Spleen (tissue), 11 donors: ENCODE data around the gene RASSF5. TPM values are rescaled to one million over a fixed set of nuclear protein-coding genes. Genes with fewer than 3 reads are reported as not detected.
A peak's percentile ranks its signal among the peaks of the same experiment; 100 is the strongest.

Source experiments
- DNase-seq: peaks from one replicate; pipeline ENCODE4 v3.0.0-alpha.2; 2020
- H3K27ac ChIP-seq, 8 donors: fragments of 200-600 bp; sonication (generic) in 7 of 8; 1 replicate in 4 of 8; 2 replicates in 4 of 8; pipeline versions ENCODE4 v1.5.0 to v1.8.0; 2016 to 2021; ENCODE audit warnings: inconsistent platforms in 4 of 8, mild to moderate bottlenecking in 4 of 8, moderate library complexity in 1 of 8
- H3K27me3 ChIP-seq, 7 donors: fragments of 200-600 bp; sonication (generic) in 6 of 7; replicated peaks in 1 of 7; 1 replicate in 4 of 7; 2 replicates in 3 of 7; pipeline versions ENCODE4 v1.5.0 to v1.8.0; 2016 to 2021; ENCODE audit warnings: inconsistent platforms in 3 of 7, mild to moderate bottlenecking in 1 of 7
- H3K36me3 ChIP-seq, 6 donors: fragments of 200-600 bp; sonication (generic) in 5 of 6; 1 replicate in 4 of 6; 2 replicates in 2 of 6; pipeline versions ENCODE4 v1.5.0 to v1.8.0; 2016 to 2021; ENCODE audit warnings: inconsistent platforms in 2 of 6
- H3K4me1 ChIP-seq, 6 donors: fragments of 200-600 bp; sonication (generic) in 5 of 6; 1 replicate in 3 of 6; 2 replicates in 3 of 6; pipeline versions ENCODE4 v1.5.0 to v1.8.0; 2016 to 2021; ENCODE audit warnings: inconsistent platforms in 3 of 6
- H3K4me3 ChIP-seq, 8 donors: fragments of 200-600 bp; sonication (generic) in 7 of 8; 1 replicate in 4 of 8; 2 replicates in 4 of 8; pipeline versions ENCODE4 v1.5.0 to v1.8.0; 2016 to 2021; ENCODE audit warnings: inconsistent platforms in 4 of 8, mild to moderate bottlenecking in 4 of 8, moderate library complexity in 2 of 8
- H3K9me3 ChIP-seq, 8 donors: fragments of 200-600 bp; sonication (generic) in 7 of 8; 1 replicate in 4 of 8; 2 replicates in 4 of 8; pipeline versions ENCODE4 v1.5.0 to v1.8.0; 2016 to 2021; ENCODE audit warnings: inconsistent platforms in 4 of 8
- CTCF ChIP-seq, 11 experiments: fragments of 200-600 bp in 7 of 11; fragments of 450-650 bp in 4 of 11; sonication (generic) in 4 of 11; IDR thresholded peaks in 8 of 11; conservative IDR thresholded peaks in 3 of 11; 1 replicate in 7 of 11; 2 replicates in 4 of 11; pipeline versions ENCODE4 v1.4.0 to v1.8.0; 2016 to 2021; ENCODE audit warnings: antibody characterized with exemption in 11 of 11, inconsistent platforms in 4 of 11, mild to moderate bottlenecking in 1 of 11
- POLR2A ChIP-seq, 3 donors: fragments of 450-650 bp; IDR thresholded peaks; one replicate each; pipeline ENCODE4 v1.5.1; 2017; ENCODE audit warnings: antibody characterized with exemption in 3 of 3, mild to moderate bottlenecking in 1 of 3
- POLR2AphosphoS5 ChIP-seq, 3 donors: sonication (generic); formaldehyde crosslinking; IDR thresholded peaks; one replicate each; pipeline ENCODE4 v1.5.1; 2017; ENCODE audit warnings: antibody characterized with exemption in 3 of 3
- WGBS, 5 donors: extraction: QIAGEN DNeasy Blood & Tissue Kit in 3 of 5; methylation state at CpG; one replicate each; pipeline versions ENCODE4 v1.1.5 to v1.1.7; 2013 to 2018; 5-methylcytosine and 5-hydroxymethylcytosine counted together
- intact Hi-C: fragments of 100-400 bp; cut with DNase I; formaldehyde crosslinking; loops from one replicate; pipeline ENCODE4 v1.15.0; 2023; ENCODE audit warnings: low total_unique reads
- polyA plus RNA-seq, 3 donors: library from polyadenylated mRNA; stranded (reverse); fragments of 200-250 nt; gene quantifications; one replicate each; pipeline ENCODE4 v1.2.1, GENCODE V29; 2013
- total RNA-seq, 7 donors: library from RNA; depleted of rRNA in 3 of 7; stranded (reverse); fragments of >200 nt in 3 of 7; fragmentation: NEBNext Ultra II Directional in 4 of 7; extraction: Animal tissue kit (Norgen Biotek cat#: 25700) in 4 of 7; gene quantifications; one replicate each; pipeline versions ENCODE4 v1.1.0 to v1.2.1, GENCODE V29; 2016 to 2021
- donor health status: healthy with polysubstance abuse.
- donor health status: DM: no; HTN: no; CAD: no; lungs with moderate emphysema.
- donor health status: DM: no; HTN: no; CAD: no.
- donor health status: Bipolar disorder and iron deficiency.
- donor health status: healthy.
- donor health status: DM: no; HTN: no; CAD: no.
- donor health status: DM: yes; HTN: yes; CAD: no.

Gene RASSF5
- total and polyA plus RNA-seq, 10 donors, result 32.2 to 168 (median 127) TPM

DNA sequence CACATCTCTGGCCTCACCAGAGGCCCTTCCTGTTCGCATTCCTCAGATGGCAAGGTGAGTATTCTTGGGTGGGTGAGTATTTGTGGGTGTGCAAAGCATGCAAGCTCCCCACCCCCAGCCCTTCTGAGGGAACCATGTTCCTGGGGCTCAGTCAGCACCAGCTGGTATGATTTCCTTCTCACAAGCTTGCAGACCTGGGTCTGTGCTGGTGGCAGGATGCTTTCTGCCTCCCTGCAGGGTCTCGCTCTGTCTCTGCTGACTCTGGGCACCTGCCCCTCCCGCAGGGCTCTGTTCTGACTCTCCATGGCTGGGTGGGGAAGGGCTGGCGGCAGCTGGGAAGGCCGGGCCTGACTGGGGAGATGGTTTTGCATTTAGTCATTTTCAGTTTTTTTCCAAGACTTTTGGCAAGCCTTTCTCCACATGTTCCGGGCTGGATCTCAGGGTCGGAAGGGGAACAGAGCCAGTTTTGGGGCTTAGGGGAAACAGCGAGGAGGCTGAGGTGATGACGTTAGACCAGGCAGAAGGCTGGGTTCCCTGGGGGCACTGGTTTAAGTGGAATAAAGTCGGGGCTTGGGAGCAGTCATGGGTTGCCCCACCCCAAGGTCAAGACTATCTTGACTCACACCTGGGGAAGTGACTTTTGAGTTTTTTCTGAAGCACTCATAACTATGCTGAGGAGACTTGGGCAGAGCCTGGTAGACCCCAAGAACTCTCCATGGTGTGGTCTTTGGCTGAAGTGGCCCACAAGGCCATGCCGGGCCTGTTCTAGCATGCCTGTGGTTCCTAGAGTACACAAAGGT is 6.2 kb downstream of the RASSF5 start:
- peak in 2 of 3 donors; percentile 34 to 46 for TF ChIP-seq POLR2AphosphoS5 (IDR thresholded peaks at IDR 0.05)
- no peak for TF ChIP-seq CTCF (IDR thresholded peaks at IDR 0.05 in 8 of 11, conservative IDR thresholded peaks at IDR 0.05 in 3 of 11)
- Histone ChIP-seq H3K4me3 (no peak overlapping the region), H3K36me3 (no peaks in the 10 kb centered on the region), H3K27ac (peak overlapping the region in 6 of 8 donors; percentile 32 to 64 (median 48)), H3K4me1 (peaks cover 7 to 79% (median 44%) of the 10 kb centered on the region in 6 donors), H3K9me3 (no peaks in the 10 kb centered on the region), H3K27me3 (peaks cover 0 to 33% (median 7%) of the 10 kb centered on the region in 7 donors)
- DNase-seq, result peak; percentile 57
- 75 to 86% (median 85%) methylated on average over 11 of the region's 11 CpGs for WGBS, 5 donors
- intact Hi-C loops, result no loop called here

DNA sequence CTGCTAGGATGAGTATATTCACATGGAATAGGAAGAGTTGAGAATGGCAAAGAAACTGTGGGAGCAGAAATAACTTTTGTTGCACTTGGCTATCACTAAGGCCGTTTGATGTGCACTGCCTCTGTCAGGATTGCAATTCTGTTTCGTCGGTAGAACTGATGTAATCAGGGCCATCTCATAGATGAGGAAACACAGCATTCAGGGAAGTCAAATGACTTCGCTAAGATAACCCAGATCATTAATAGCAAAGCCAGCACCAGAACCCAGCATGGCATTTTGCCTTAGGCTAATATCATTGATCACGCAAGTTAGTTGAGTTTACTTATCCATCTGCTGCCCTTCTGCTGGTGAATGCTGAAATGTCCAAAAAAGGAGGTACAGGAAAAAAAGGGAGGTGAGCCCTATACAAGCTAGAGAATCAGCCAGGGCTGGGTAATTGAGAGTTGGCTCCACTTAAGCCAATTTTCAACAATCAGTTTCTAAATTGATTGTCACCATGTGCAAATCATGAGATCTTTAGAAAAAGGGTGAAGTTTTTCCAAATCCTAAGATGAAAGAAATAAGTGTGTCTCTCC is 7.6 kb downstream of the RASSF5 start:
- Histone ChIP-seq H3K9me3 (no peaks in the 10 kb centered on the region), H3K27me3 (peaks cover 0 to 19% (median 0%) of the 10 kb centered on the region in 7 donors), H3K27ac (peak overlapping the region in 2 of 8 donors; percentile 1 to 51), H3K36me3 (no peaks in the 10 kb centered on the region), H3K4me3 (no peak overlapping the region), H3K4me1 (peaks cover 7 to 70% (median 42%) of the 10 kb centered on the region in 6 donors)
- DNase-seq, result no peak
- intact Hi-C loops, result no loop called here
- TF ChIP-seq POLR2A (IDR thresholded peaks at IDR 0.05) (no peak), CTCF (IDR thresholded peaks at IDR 0.05 in 8 of 11, conservative IDR thresholded peaks at IDR 0.05 in 3 of 11) (no peak), POLR2AphosphoS5 (IDR thresholded peaks at IDR 0.05) (no peak)
- 56 to 89% (median 63%) methylated on average over 5 of the region's 5 CpGs for WGBS, 5 donors

GRCh38 chr1:206516728-206516990 is 9.3 kb downstream of the RASSF5 start:
- H3K36me3 ChIP-seq, result no peaks in the 10 kb centered on the region
- H3K4me3 ChIP-seq, result no peak overlapping the region
- DNase-seq, result no peak
- TF ChIP-seq POLR2A (IDR thresholded peaks at IDR 0.05) (no peak), CTCF (IDR thresholded peaks at IDR 0.05 in 8 of 11, conservative IDR thresholded peaks at IDR 0.05 in 3 of 11) (no peak), POLR2AphosphoS5 (IDR thresholded peaks at IDR 0.05) (no peak)
- no peaks in the 10 kb centered on the region for H3K9me3 ChIP-seq
- peak overlapping the region in 2 of 8 donors; percentile 31 to 51 for H3K27ac ChIP-seq
- intact Hi-C loops, result no loop called here
- peaks cover 7 to 59% (median 37%) of the 10 kb centered on the region in 6 donors for H3K4me1 ChIP-seq
- peaks cover 0 to 3% (median 0%) of the 10 kb centered on the region in 7 donors for H3K27me3 ChIP-seq
- WGBS, 5 donors, result 58 to 88% (median 70%) methylated on average over 5 of the region's 5 CpGs

- no peak for TF ChIP-seq POLR2A (IDR thresholded peaks at IDR 0.05)
- Histone ChIP-seq H3K9me3 (no peaks in the 10 kb centered on the region), H3K4me1 (peaks cover 7 to 48% (median 30%) of the 10 kb centered on the region in 6 donors), H3K4me3 (no peak overlapping the region), H3K27ac (no peak overlapping the region), H3K27me3 (no peaks in the 10 kb centered on the region), H3K36me3 (no peaks in the 10 kb centered on the region)
- 86 to 93% (median 91%) methylated on average over 8 of the region's 8 CpGs for WGBS, 5 donors
- peak; percentile 12 for DNase-seq
- intact Hi-C loops, result no loop called here
These were observed 10.5 kb downstream of the RASSF5 start for GRCh38 chr1:206517784-206518183.
